H9 (cell line): Measurements from ENCODE around the gene MC1R. TPM values are rescaled to one million over a fixed set of nuclear protein-coding genes. Genes with fewer than 3 reads are reported as not detected.

Source experiments
- DNase-seq: peaks from one replicate; pipeline ENCODE4 v3.0.0-alpha.2; 2017
- H2AFZ ChIP-seq: one replicate; pipeline ENCODE4 v1.6.1; 2013; ENCODE audit warnings: mild to moderate bottlenecking, low read length, control low read depth, moderate library complexity
- H2AK5ac ChIP-seq: 2 replicates; pipeline ENCODE4 v1.6.1; 2013; ENCODE audit warnings: low read length, control low read depth, mixed read lengths; ENCODE audit not compliant: insufficient read length
- H2BK120ac ChIP-seq: one replicate; pipeline ENCODE4 v1.6.1; 2013; ENCODE audit warnings: low read depth, mild to moderate bottlenecking, low read length, control low read depth, inconsistent platforms; ENCODE audit not compliant: poor library complexity, severe bottlenecking
- H2BK12ac ChIP-seq: 2 replicates; pipeline ENCODE4 v1.6.1; 2013; ENCODE audit warnings: low read length, control low read depth, mixed read lengths, low read depth; ENCODE audit not compliant: insufficient read length
- H2BK15ac ChIP-seq: 2 replicates; pipeline ENCODE4 v1.6.1; 2013; ENCODE audit warnings: low read depth, low read length, control low read depth
- H2BK20ac ChIP-seq: one replicate; pipeline ENCODE4 v1.6.1; 2013; ENCODE audit warnings: low read depth, mild to moderate bottlenecking, low read length, control low read depth, inconsistent platforms; ENCODE audit not compliant: poor library complexity, severe bottlenecking
- H2BK5ac ChIP-seq: 2 replicates; pipeline ENCODE4 v1.6.1; 2013; ENCODE audit warnings: low read length, control low read depth, mixed read lengths; ENCODE audit not compliant: insufficient read length
- H3K14ac ChIP-seq: 2 replicates; pipeline ENCODE4 v1.6.1; 2013; ENCODE audit warnings: low read length, control low read depth; ENCODE audit not compliant: insufficient read depth
- H3K18ac ChIP-seq: 2 replicates; pipeline ENCODE4 v1.6.1; 2013; ENCODE audit warnings: low read depth, mild to moderate bottlenecking, mixed read lengths, low read length, control low read depth; ENCODE audit not compliant: insufficient read length
- H3K23ac ChIP-seq: 2 replicates; pipeline ENCODE4 v1.6.1; 2013; ENCODE audit warnings: low read length, control low read depth, mixed read lengths, low read depth; ENCODE audit not compliant: insufficient read length
- H3K23me2 ChIP-seq: 2 replicates; pipeline ENCODE4 v1.6.1; 2013; ENCODE audit warnings: low read depth, mild to moderate bottlenecking, mixed read lengths, low read length, control low read depth; ENCODE audit not compliant: insufficient read length, poor library complexity, severe bottlenecking
- H3K27ac ChIP-seq: 2 replicates; pipeline ENCODE4 v1.5.1; 2013; ENCODE audit warnings: low read length, control low read depth, mixed read lengths, low read depth; ENCODE audit not compliant: insufficient read length
- H3K27me3 ChIP-seq: 2 replicates; pipeline ENCODE4 v1.6.1; 2013; ENCODE audit warnings: low read length, control low read depth, inconsistent platforms; ENCODE audit not compliant: insufficient read depth
- H3K4ac ChIP-seq: 2 replicates; pipeline ENCODE4 v1.6.1; 2013; ENCODE audit warnings: low read depth, mild to moderate bottlenecking, control low read depth, inconsistent platforms, low read length, moderate library complexity
- H3K4me1 ChIP-seq: 2 replicates; pipeline ENCODE4 v1.6.1; 2013; ENCODE audit warnings: low read length, control low read depth, inconsistent platforms; ENCODE audit not compliant: insufficient read depth
- H3K4me2 ChIP-seq: 2 replicates; pipeline ENCODE4 v1.6.1; 2013; ENCODE audit warnings: low read length, control low read depth, mixed read lengths; ENCODE audit not compliant: insufficient read length, insufficient read depth
- H3K56ac ChIP-seq: 2 replicates; pipeline ENCODE4 v1.6.1; 2013; ENCODE audit warnings: low read depth, mild to moderate bottlenecking, mixed read lengths, low read length, control low read depth; ENCODE audit not compliant: insufficient read length
- H3K79me1 ChIP-seq: 2 replicates; pipeline ENCODE4 v1.6.1; 2013; ENCODE audit warnings: low read depth, mild to moderate bottlenecking, moderate library complexity, low read length, control low read depth, inconsistent platforms; ENCODE audit not compliant: insufficient read depth, poor library complexity, severe bottlenecking
- H3K79me2 ChIP-seq: 2 replicates; pipeline ENCODE4 v1.6.1; 2013; ENCODE audit warnings: low read length, control low read depth, inconsistent platforms; ENCODE audit not compliant: insufficient read depth
- H3K9ac ChIP-seq: 2 replicates; pipeline ENCODE4 v1.6.1; 2013; ENCODE audit warnings: low read length, control low read depth, mixed read lengths; ENCODE audit not compliant: insufficient read length; ENCODE audit errors: extremely low read depth
- H3K9me3 ChIP-seq: one replicate; pipeline ENCODE4 v1.6.1; 2013; ENCODE audit warnings: low read depth, low read length, inconsistent platforms; ENCODE audit not compliant: control insufficient read depth
- H3T11ph ChIP-seq: one replicate; pipeline ENCODE4 v1.6.1; 2013; ENCODE audit warnings: mild to moderate bottlenecking, low read length, control low read depth, inconsistent platforms
- H4K20me1 ChIP-seq: one replicate; pipeline ENCODE4 v1.6.1; 2013; ENCODE audit not compliant: control insufficient read depth, insufficient read length, insufficient read depth
- H4K5ac ChIP-seq: 2 replicates; pipeline ENCODE4 v1.6.1; 2013; ENCODE audit warnings: low read depth, mild to moderate bottlenecking, mixed read lengths, low read length, control low read depth; ENCODE audit not compliant: insufficient read length
- H4K8ac ChIP-seq: replicated peaks from 2 replicates; pipeline ENCODE4 v1.6.1; 2013; ENCODE audit warnings: low read length, control low read depth, mixed read lengths, low read depth; ENCODE audit not compliant: insufficient read length
- H4K91ac ChIP-seq: 2 replicates; pipeline ENCODE4 v1.6.1; 2013; ENCODE audit warnings: low read depth, mild to moderate bottlenecking, moderate library complexity, mixed read lengths, low read length, control low read depth; ENCODE audit not compliant: insufficient read length
- H3K27ac Mint-ChIP-seq, 3 experiments: 2 replicates in 2 of 3; 3 replicates in 1 of 3; pipeline ENCODE4 v1.8.0; 2020 to 2021; ENCODE audit warnings: mixed read lengths in 3 of 3, mild to moderate bottlenecking in 1 of 3, moderate library complexity in 1 of 3
- H3K27me3 Mint-ChIP-seq: 2 replicates; pipeline ENCODE4 v1.8.0; 2021; ENCODE audit warnings: low read depth, mild to moderate bottlenecking, moderate library complexity, mixed read lengths
- H3K36me3 Mint-ChIP-seq, 3 experiments: 2 replicates in 2 of 3; 3 replicates in 1 of 3; pipeline ENCODE4 v1.8.0; 2020 to 2021; ENCODE audit warnings: low read depth in 3 of 3, mixed read lengths in 3 of 3; ENCODE audit not compliant: insufficient read depth in 1 of 3
- H3K4me1 Mint-ChIP-seq, 2 experiments: 2 replicates each; pipeline ENCODE4 v1.8.0; 2020; ENCODE audit warnings: mixed read lengths in 2 of 2
- H3K4me3 Mint-ChIP-seq, 2 experiments: 2 replicates in 1 of 2; 3 replicates in 1 of 2; pipeline ENCODE4 v1.8.0; 2020 to 2021; ENCODE audit warnings: mild to moderate bottlenecking in 2 of 2, mixed read lengths in 2 of 2, moderate library complexity in 1 of 2
- H3K9me3 Mint-ChIP-seq, 2 experiments: 2 replicates in 1 of 2; 3 replicates in 1 of 2; pipeline ENCODE4 v1.8.0; 2020; ENCODE audit warnings: mild to moderate bottlenecking in 2 of 2, mixed read lengths in 2 of 2, moderate library complexity in 1 of 2
- CTCF ChIP-seq: fragments of 200-600 bp; sonication (generic); conservative IDR thresholded peaks from 3 replicates; pipeline ENCODE4 v1.8.0; 2021; ENCODE audit warnings: antibody characterized with exemption, mild to moderate bottlenecking
- WGBS: extraction: QIAGEN DNeasy Blood & Tissue Kit; methylation state at CpG from one replicate; pipeline ENCODE4 v1.1.7; 2013; ENCODE audit warnings: missing lambda C conversion rate, low lambda C conversion rate, mixed read lengths; ENCODE audit not compliant: insufficient read length; ENCODE audit errors: extremely low coverage; 5-methylcytosine and 5-hydroxymethylcytosine counted together
- total RNA-seq: library from RNA; stranded (reverse); gene quantifications from 2 replicates; pipeline ENCODE4 v1.2.1, GENCODE V29; 2021

The MC1R gene
- total RNA-seq, 1 experiment from 2014 or later = 4.7 TPM

- no peaks in the 10 kb centered on the region for H3K27me3 Mint-ChIP-seq
- H2BK120ac ChIP-seq = no peak overlapping the region
- no peak overlapping the region for H4K8ac ChIP-seq
- H2BK5ac ChIP-seq = no peak overlapping the region
- no peak overlapping the region for H2BK12ac ChIP-seq
- H2AK5ac ChIP-seq = no peak overlapping the region
- H3K18ac ChIP-seq = no peak overlapping the region
- H3K4me3 Mint-ChIP-seq = no peak overlapping the region; a peak in 1 of 5 replicates
- H3K27me3 ChIP-seq = no peaks in the 10 kb centered on the region
- no peaks in the 10 kb centered on the region for H3K4me1 ChIP-seq
- no peak overlapping the region for H2BK20ac ChIP-seq
- no CpG with 5 or more reads among the region's 16 CpGs for WGBS
- no peak overlapping the region for H3K9ac ChIP-seq
- no peaks in the 10 kb centered on the region for H4K20me1 ChIP-seq
- no peak overlapping the region for H3K27ac ChIP-seq
- no peaks in the 10 kb centered on the region for H3K4me1 Mint-ChIP-seq
- no peak overlapping the region for H3K4me2 ChIP-seq
- peak overlapping the region in 1 of 3 experiments; percentile 79; a peak in 1 of 7 replicates for H3K27ac Mint-ChIP-seq
- H3K36me3 Mint-ChIP-seq = peaks cover 43 to 64% (median 62%) of the 10 kb centered on the region in 3 experiments
- no peak overlapping the region for H3K23ac ChIP-seq
- H3K79me2 ChIP-seq = 0 out of 2 replicates have a peak, but pooled peaks cover 2% of the 10 kb centered on the region
- TF ChIP-seq CTCF = no peak
- no peak overlapping the region for H4K5ac ChIP-seq
- no peak for DNase-seq
- no peak overlapping the region for H3T11ph ChIP-seq
- no peaks in the 10 kb centered on the region for H3K9me3 ChIP-seq
- H3K4ac ChIP-seq = no peak overlapping the region
- H3K9me3 Mint-ChIP-seq = no peaks in the 10 kb centered on the region; a peak in 1 of 5 replicates
- H2BK15ac ChIP-seq = no peak overlapping the region
- H3K79me1 ChIP-seq = peaks cover 3% of the 10 kb centered on the region
- H3K14ac ChIP-seq = no peak overlapping the region
- no peaks in the 10 kb centered on the region for H3K23me2 ChIP-seq
- no peak overlapping the region for H3K56ac ChIP-seq
- no peak overlapping the region for H2AFZ ChIP-seq
- H4K91ac ChIP-seq = no peak overlapping the region
Observed at GRCh38 chr16:89931305-89931896, 12.7 kb downstream of the MC1R start.
